PC-3 (cell line): Measurements from ENCODE around the gene WNK2.

Experiments used
- CTCF ChIP-seq: fragments of 300-600 bp; sonication (generic); conservative IDR thresholded peaks from 2 replicates; pipeline ENCODE4 v1.5.1; 2017; ENCODE audit warnings: antibody characterized with exemption, low read depth, mild to moderate bottlenecking, low read length
- EZH2 ChIP-seq: fragments of 300-600 bp; sonication (generic); IDR thresholded peaks from one replicate; pipeline ENCODE4 v1.6.1; 2017; ENCODE audit warnings: antibody characterized with exemption, mild to moderate bottlenecking, low read length; ENCODE audit not compliant: unreplicated experiment
- EZH2phosphoT487 ChIP-seq: fragments of 300-600 bp; sonication (generic); IDR thresholded peaks from 2 replicates; pipeline ENCODE4 v1.6.1; 2018; ENCODE audit warnings: mild to moderate bottlenecking, antibody characterized with exemption, low read length, borderline replicate concordance

- TF ChIP-seq CTCF (no peak), EZH2 (no peak), EZH2phosphoT487 (no peak)
These were observed 72.3 kb downstream of the WNK2 start for GRCh38 chr9:93255994-93256877.
